ENCODE data around the gene DUSP8. TPM values are rescaled to one million over a fixed set of nuclear protein-coding genes. Genes with fewer than 3 reads are reported as not detected.

The DUSP8 gene
- total RNA-seq, 1 donor, result 12.5 TPM

DNA sequence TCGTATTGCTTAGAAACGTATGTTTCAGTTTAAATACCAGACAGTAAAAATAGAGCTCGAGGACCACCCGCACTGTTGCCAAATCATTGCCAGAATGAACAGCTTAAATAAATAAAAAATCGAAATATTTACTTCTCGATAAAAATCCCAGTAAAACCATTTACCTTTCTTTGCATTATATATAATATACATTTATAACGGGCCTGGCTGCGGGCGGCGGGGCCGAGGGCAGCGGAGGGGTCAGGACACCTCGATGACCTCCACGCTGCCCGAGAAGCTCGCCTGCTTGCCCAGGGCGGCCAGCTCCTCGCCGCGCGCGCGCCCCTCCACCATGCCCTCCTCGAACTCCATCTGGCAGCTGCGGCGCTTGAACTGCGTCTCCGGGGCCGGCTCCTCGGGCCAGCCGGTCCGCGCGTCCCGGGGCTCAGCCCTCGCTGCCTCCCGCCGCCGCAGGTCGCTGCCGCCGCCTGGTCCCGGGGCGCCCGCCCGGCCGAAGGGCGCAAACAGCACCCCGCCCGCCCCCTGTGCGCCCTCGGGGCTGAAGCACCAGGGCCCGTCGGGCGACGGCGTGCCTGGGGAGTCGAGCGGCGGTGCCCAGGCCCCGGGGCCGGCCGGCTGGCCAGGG lies 15.7 kb downstream of the DUSP8 start:
- Histone ChIP-seq H3K4me1 (ENCODE audit: insufficient read depth, low read length) (no peaks in the 10 kb centered on the region), H3K27me3 (ENCODE audit: insufficient read depth, low read length) (peaks cover 4% of the 10 kb centered on the region), H3K4me3 (ENCODE audit: low read length) (no peak overlapping the region), H3K9me3 (ENCODE audit: low read depth, low read length) (no peaks in the 10 kb centered on the region)

- no peaks in the 10 kb centered on the region for H3K9me3 ChIP-seq (ENCODE audit: low read depth, low read length)
- no peak overlapping the region for H3K4me3 ChIP-seq (ENCODE audit: low read length)
- peaks cover 4% of the 10 kb centered on the region for H3K27me3 ChIP-seq (ENCODE audit: insufficient read depth, low read length)
- no peaks in the 10 kb centered on the region for H3K4me1 ChIP-seq (ENCODE audit: insufficient read depth, low read length)
Measured at GRCh38 chr11:1555713-1556153, 16.3 kb downstream of the DUSP8 start.

GRCh38 chr11:1554981-1555712 lies 16.9 kb downstream of the DUSP8 start:
- no peak overlapping the region for H3K4me3 ChIP-seq (ENCODE audit: low read length)
- no peaks in the 10 kb centered on the region for H3K4me1 ChIP-seq (ENCODE audit: insufficient read depth, low read length)
- peaks cover 4% of the 10 kb centered on the region for H3K27me3 ChIP-seq (ENCODE audit: insufficient read depth, low read length)
- H3K9me3 ChIP-seq (ENCODE audit: low read depth, low read length), result no peaks in the 10 kb centered on the region

DNA sequence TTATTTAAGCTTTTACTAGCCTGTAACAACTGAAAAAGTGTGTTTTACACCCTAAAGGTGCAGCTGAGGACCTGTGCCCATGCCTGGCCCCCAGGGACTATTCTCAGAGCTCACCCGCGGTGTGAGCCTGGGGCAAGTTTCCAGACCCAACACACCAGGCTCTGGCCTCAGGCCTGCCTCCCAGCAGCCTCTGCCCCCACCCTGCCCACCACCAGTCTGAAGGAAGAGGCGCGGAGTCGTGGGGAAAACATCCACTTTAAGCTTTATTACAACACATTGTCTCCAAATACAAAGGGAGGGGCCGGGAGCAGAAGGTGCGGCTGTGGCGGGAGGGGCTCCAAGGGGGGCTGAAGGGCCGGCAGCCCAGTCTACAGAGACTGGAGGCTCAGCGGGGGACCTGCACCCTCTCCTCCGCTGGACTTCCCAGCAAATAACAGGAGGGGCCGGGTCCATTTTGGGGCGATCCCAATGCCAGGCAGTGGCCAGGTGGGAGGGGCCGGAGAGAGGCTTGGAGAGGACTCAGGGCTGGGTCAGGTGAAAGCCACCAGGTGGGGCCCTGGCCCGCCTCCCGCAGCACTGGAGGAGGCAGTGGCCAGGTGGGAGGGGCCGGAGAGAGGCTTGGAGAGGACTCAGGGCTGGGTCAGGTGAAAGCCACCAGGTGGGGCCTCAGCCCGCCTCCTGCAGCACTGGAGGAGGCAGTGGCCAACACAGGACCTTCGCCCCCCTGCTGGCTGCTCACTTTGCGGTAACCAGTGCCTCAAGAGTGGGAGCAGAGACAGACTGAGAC lies 18.1 kb downstream of the DUSP8 start:
- Histone ChIP-seq H3K4me3 (ENCODE audit: low read length) (no peak overlapping the region), H3K4me1 (ENCODE audit: insufficient read depth, low read length) (no peaks in the 10 kb centered on the region), H3K9me3 (ENCODE audit: low read depth, low read length) (no peaks in the 10 kb centered on the region), H3K27me3 (ENCODE audit: insufficient read depth, low read length) (peaks cover 4% of the 10 kb centered on the region)

- Histone ChIP-seq H3K4me1 (ENCODE audit: insufficient read depth, low read length) (peaks cover 18% of the 10 kb centered on the region), H3K4me3 (ENCODE audit: low read length) (no peak overlapping the region), H3K27me3 (ENCODE audit: insufficient read depth, low read length) (peaks cover 32% of the 10 kb centered on the region), H3K9me3 (ENCODE audit: low read depth, low read length) (no peaks in the 10 kb centered on the region)
Measured at GRCh38 chr11:1549338-1550330, 22.4 kb downstream of the DUSP8 start.

DNA sequence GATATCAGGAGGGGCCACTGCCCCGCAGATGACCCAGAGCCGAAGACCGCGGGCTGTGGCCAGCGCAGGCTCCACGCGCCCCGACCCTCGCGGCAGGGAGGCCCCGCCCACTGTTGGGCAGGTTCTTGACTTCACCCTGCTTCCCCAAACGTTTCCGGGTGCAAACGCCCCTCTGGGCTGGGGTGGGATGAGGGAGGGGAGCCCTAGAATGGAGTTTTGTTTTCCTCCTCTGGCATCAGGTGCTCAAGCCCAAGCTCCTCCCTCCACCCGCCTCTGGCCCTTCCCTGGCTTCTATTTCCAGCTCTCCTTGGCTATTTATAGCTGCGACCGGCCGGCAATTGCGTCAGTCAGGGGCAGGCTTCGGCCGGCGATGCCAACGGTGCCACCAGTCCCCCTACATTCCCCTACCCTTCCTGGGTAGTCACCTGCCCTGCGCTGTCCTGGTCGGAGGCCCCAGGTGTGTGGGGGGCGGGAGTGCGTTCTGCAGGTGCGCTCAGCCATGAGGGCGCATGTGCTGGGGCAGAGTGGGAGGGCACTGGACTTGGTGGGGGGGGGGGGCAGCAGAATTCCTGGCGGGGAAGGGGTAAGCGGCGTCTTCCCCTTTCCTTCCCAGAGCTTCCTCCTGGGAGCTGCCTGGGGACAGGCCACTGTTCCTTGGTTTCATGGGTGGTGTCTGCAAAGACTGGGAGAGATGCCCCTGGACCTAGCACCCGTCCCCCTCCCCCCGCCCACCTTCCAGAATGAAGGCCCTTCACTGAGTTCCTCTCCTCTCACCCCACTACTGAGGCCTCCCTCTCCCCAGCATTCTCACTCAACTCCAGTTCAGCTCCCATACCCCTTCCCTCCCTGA lies 23.6 kb downstream of the DUSP8 start:
- H3K4me3 ChIP-seq (ENCODE audit: low read length), result no peak overlapping the region
- peaks cover 32% of the 10 kb centered on the region for H3K27me3 ChIP-seq (ENCODE audit: insufficient read depth, low read length)

DNA sequence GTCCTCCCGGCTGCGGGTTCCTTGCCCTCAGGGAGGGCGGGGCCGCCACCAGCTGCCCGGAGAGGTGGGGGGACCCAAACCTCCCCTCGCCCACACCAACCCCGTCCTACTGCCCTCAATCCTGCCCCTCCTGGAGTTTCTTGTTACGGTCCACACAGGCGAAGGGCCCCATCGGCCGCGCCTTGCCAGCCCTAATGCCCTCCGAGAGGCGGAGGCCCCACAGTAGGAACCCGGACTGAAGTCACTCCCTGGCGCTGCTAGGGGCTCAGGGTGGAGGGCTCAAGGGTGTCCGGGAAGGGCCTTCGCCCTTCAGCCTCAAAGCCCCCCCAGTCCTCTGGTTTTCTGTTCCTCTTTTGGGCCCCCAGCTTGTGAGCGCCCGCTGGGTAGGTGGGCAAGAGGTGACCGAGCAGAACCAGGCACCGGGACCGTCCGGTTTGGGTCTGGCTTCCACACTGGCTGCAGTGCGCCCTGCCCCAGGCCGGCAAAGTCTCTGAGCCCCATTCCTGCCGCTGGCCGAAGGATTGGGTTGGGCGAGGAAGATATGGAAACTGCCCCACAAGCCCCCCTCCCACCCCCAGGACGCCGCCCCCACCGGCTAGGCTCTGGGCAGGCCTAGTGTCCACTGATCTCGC lies 24.5 kb downstream of the DUSP8 start:
- peaks cover 32% of the 10 kb centered on the region for H3K27me3 ChIP-seq (ENCODE audit: insufficient read depth, low read length)
- H3K4me1 ChIP-seq (ENCODE audit: insufficient read depth, low read length), result peaks cover 18% of the 10 kb centered on the region
- H3K9me3 ChIP-seq (ENCODE audit: low read depth, low read length), result no peaks in the 10 kb centered on the region
- H3K4me3 ChIP-seq (ENCODE audit: low read length), result no peak overlapping the region

More for the DNA sequence above, 23.6 kb downstream of the DUSP8 start:
- no peaks in the 10 kb centered on the region for H3K9me3 ChIP-seq (ENCODE audit: low read depth, low read length)
- peaks cover 18% of the 10 kb centered on the region for H3K4me1 ChIP-seq (ENCODE audit: insufficient read depth, low read length)

- no peaks in the 10 kb centered on the region for H3K9me3 ChIP-seq (ENCODE audit: low read depth, low read length)
- H3K27me3 ChIP-seq (ENCODE audit: insufficient read depth, low read length), result peaks cover 32% of the 10 kb centered on the region
- no peak overlapping the region for H3K4me3 ChIP-seq (ENCODE audit: low read length)
- peaks cover 18% of the 10 kb centered on the region for H3K4me1 ChIP-seq (ENCODE audit: insufficient read depth, low read length)
Measured at GRCh38 chr11:1546536-1547466, 25.3 kb downstream of the DUSP8 start.

GRCh38 chr11:1546077-1546535 lies 26.0 kb downstream of the DUSP8 start:
- Histone ChIP-seq H3K27me3 (ENCODE audit: insufficient read depth, low read length) (peaks cover 32% of the 10 kb centered on the region), H3K9me3 (ENCODE audit: low read depth, low read length) (no peaks in the 10 kb centered on the region), H3K4me1 (ENCODE audit: insufficient read depth, low read length) (peaks cover 18% of the 10 kb centered on the region)

DNA sequence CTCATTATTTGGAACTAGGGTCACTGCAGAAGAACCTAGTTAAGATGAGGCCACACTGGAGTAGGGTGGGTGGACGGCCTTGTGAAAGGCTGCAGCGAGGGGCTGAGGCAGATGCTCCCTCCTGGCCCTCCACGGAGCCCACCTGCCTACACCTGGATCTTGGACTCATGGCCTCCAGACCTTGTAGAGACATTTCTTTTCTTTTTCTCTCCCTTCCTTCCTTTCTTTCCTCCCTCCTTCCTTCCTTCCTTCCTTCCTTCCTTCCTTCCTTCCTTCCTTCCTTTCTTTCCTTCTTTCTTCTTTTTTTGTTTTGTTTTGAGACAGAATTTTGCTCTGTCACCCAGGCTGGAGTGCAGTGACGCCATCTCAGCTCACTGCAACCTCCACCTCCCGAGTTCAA lies 26.6 kb downstream of the DUSP8 start:
- Histone ChIP-seq H3K4me1 (ENCODE audit: insufficient read depth, low read length) (peaks cover 18% of the 10 kb centered on the region), H3K9me3 (ENCODE audit: low read depth, low read length) (no peaks in the 10 kb centered on the region), H3K27me3 (ENCODE audit: insufficient read depth, low read length) (peaks cover 32% of the 10 kb centered on the region), H3K4me3 (ENCODE audit: low read length) (no peak overlapping the region)

More at GRCh38 chr11:1546077-1546535, 26.0 kb downstream of the DUSP8 start:
- H3K4me3 ChIP-seq (ENCODE audit: low read length), result no peak overlapping the region

DNA sequence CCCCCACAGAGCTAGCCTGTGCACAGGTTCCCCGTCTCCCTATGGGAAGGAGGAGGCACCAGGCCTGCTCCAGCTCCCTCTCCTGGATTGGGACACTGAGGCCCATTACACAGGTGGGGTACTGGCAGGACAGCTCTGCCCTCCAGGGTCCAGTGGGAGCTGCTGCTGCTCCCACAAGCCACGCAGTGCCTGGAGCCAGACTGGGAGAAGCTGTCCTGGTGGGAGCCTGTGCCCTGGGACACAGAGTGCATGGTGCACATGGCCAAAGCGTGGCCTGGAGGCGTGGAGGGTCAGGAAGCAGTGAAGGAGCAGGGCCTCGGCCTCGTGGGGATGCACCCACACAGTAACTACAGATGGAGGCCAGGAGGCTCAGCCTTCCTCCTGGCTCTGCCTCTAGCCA lies 27.5 kb downstream of the DUSP8 start:
- no peaks in the 10 kb centered on the region for H3K9me3 ChIP-seq (ENCODE audit: low read depth, low read length)
- peaks cover 18% of the 10 kb centered on the region for H3K4me1 ChIP-seq (ENCODE audit: insufficient read depth, low read length)
- peaks cover 32% of the 10 kb centered on the region for H3K27me3 ChIP-seq (ENCODE audit: insufficient read depth, low read length)
- no peak overlapping the region for H3K4me3 ChIP-seq (ENCODE audit: low read length)

GRCh38 chr11:1543606-1544263 lies 28.3 kb downstream of the DUSP8 start:
- H3K27me3 ChIP-seq (ENCODE audit: insufficient read depth, low read length), result peaks cover 32% of the 10 kb centered on the region
- peaks cover 18% of the 10 kb centered on the region for H3K4me1 ChIP-seq (ENCODE audit: insufficient read depth, low read length)
- H3K4me3 ChIP-seq (ENCODE audit: low read length), result no peak overlapping the region

More at GRCh38 chr11:1543606-1544263, 28.3 kb downstream of the DUSP8 start:
- H3K9me3 ChIP-seq (ENCODE audit: low read depth, low read length), result no peaks in the 10 kb centered on the region

All from mononuclear cell (primary cell).